Activated CD4-positive, alpha-beta T cell treated with anti-CD3 and anti-CD28 coated beads for 4 hours (primary cell): ENCODE data around the gene MRTO4.
"Not testable (repeated sequence)": the region's sequence is repeated elsewhere in the genome, so short reads cannot be mapped to it uniquely, and the experiment has no call there.

Source experiments
- DNase-seq, 2 donors: peaks; one replicate each; pipeline ENCODE4 v3.0.0-alpha.2; 2020

The MRTO4 gene

DNA sequence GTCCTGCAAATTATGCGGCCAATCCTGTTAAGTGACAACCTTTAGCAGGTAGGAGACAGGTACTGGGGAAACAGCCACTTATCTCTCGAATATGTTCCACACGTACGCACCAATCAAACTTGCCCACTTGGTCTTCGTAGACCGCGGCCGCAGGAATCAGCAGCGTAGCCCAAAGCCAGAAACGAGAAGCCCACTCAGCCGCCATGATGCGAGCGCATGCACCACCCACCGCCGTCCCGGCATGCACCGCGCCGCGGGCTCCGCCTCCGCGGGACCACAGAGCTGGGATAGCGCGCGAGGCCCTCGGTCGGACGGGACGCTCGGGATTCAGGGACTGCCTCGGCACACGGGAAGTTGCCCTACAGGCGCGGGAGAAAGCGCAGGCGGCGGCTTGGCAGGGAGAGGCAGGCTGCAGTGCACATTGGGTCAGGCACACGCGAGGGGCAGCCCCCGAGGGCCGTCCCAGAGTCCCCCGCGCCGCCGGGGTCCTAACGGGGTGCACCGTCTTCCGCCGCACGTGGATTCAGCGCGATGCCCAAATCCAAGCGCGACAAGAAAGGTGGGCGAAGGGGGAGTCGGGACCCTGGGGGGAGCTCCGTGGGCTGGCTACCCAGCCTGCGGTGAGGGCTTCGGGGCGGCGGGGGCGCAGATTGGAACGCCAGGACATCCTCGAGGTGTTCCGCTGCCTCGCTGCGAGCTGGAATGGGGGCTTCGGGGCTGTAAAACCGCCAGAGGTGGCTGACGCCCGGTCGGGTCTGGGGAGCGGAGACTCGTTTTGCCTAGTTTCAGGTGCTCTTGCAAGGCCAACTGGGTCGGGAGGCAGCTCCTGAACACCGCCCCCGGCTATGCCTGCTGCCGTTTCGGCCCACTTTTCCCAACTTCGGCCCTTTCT, at the start of gene MRTO4, which contains the start of gene EMC1:
Gene MRTO4 (plus strand): TSS at position 501 of the 892 bp plus-strand sequence. CDS start 31 bp downstream, at position 532.
Gene EMC1 (minus strand): TSS at position 220 of the 892 bp plus-strand sequence. CDS start 15 bp downstream, at position 205.
- DNase-seq = peak; percentile 87 to 88

DNA sequence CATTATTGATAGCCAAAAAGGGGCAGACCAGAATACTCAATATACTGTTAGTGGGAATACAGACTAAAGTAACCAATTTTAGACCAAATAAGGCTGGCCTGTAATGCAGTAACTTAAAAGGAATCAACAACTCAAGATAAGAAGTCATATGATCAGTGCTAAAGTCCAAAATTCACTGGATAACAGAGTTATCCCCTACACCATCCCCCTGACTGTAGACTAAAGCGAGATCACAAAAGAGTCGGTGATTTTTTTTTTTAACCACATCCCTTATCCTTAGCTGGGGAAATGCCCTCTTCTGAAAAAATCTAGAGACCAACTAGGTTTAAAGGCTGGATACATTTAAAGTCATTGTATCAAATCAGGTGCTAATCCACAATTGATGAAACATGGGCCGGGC, 49.2 kb upstream of the MRTO4 start:
- DNase-seq = no peak

GRCh38 chr1:19203440-19203839, 48.2 kb upstream of the MRTO4 start:
- DNase-seq = no peak

- no peak for DNase-seq
Observed at GRCh38 chr1:19204446-19205266, 46.9 kb upstream of the MRTO4 start.

GRCh38 chr1:19205403-19205802, 46.2 kb upstream of the MRTO4 start:
- DNase-seq = no peak

DNA sequence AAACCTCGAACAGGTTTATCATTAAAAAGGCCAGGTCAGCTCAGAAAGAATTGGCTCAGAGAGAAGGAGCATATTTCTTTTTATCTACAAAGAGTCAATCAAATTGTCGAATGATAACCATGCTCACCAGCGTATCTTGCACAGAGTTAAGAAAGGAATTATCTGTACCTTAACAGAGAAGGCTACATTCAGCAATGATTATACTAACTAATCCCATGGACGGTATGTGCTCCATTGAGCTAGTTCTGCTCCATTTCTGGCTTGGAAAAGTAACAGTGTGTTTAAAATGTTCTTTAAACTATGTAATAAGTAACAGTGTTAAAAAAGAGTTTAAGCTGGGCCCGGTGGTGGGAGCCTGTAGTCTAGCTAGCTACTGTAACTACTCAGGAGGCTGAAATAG, 45.8 kb upstream of the MRTO4 start:
- DNase-seq = no peak

DNA sequence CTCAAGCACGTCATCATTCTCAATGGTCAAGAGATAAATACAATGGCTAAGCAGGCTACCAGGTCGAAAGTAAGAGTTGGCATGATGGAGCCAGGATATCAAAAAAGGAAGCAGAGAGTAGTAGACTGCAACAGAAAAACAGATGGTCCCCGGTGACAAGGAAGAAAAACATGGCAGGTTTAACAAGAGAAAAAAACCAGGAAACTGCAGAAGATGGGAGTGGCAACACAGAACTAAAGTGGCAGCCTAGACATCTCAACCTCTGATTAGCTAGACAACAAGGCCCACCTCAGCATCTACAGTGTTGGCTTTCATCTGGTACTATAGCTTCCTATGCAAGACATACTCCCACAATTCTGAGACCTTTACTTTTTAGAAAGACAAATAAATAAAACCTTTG, 44.7 kb upstream of the MRTO4 start:
- no peak for DNase-seq

DNA sequence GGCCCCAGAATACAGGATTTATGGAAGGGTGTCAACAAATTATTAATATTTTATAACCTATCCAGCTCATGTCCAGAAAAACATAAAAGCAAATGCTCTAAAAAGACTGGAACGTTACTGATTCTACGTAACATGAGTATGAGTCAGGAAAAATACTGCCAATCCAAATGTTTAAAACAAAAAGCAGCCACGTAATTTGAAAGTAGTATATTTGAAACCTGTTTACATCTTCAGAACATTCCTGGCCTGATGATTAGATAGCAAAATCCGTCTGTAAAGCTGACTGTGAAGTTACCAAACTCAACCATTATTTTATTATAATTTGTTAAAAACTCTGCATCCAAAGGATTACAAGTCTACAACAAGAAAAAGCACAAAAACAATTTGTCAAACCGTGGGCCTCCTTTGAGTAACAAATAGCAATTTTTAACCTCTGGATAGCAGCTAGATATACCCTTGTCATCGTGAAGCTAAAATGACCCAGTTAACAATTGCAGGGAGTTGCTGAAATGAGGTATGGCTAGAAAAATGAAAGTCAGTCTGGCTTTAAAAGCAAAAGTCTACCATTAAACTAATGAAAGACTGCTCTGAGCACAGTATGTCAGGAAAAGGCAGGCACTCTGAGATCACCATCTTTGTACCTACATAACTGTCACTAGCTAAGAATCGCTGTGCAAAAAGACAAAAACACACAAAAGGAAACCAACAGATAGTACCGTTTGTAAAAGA, 42.7 kb upstream of the MRTO4 start:
- DNase-seq = no peak

- no peak for DNase-seq
Observed at GRCh38 chr1:19209439-19209989, 42.1 kb upstream of the MRTO4 start.

DNA sequence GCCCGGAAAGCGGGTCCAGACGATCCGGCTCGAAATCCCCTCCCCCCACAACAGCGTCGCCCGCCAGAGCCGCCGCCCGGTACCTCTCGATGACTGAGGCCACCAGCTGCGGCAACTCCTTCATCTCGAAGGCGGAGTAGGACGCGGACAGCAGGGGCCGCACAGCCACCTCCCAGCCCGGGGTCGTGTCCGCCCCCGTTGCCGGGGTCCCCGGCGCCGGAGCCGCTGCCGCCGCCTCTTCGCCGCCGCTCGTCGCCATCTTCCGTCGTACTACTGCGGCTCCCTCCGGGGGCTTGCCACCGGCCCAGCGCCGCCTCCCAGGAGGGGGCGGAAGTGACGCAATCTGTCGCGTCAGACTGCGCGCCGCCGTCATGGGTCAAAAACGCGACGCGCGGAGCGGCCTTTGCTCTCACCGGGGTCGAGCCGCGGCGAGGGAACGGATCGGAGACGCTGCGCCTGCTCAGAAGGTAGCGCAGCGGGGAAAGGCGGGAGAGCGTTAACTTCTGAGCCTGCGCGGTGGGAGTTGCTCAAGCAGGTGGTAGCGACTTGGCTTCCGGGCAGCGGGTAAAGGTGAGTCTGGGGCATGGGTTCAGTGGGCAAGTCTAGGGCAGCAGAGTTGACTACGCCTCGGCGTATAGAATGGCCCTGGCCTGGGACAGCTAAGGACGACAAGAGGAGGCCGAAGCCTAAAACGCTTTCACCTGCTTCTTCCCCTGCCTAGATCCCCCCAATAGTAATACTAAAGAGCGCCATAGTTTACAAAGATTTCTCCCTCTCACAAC, 41.4 kb upstream of the MRTO4 start, which contains the start of gene UBR4:
Gene UBR4 (minus strand): TSS at position 277 of the 782 bp plus-strand sequence. CDS start 18 bp downstream, at position 259.
- peak; percentile 96 to 97 for DNase-seq

- DNase-seq = no peak
Observed at GRCh38 chr1:19210772-19211549, 40.6 kb upstream of the MRTO4 start.

DNA sequence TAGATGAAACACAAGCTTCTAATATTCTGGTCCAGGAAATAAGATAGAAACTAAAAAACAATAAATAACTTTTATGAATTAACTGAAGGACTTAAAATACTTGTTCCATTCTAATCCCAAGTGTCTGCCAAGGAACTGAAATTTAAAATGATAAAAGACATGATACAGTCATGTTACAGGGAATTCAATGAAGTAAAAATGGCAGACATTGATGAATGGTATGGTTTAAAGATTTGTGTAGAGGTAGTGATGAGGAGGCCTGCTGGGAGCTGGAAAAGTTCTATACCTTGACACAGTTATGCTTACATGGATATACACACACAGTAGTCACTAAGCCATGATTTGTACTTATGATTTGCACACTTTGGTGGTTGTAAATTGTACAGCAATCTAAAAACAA, 39.4 kb upstream of the MRTO4 start:
- DNase-seq = no peak

DNA sequence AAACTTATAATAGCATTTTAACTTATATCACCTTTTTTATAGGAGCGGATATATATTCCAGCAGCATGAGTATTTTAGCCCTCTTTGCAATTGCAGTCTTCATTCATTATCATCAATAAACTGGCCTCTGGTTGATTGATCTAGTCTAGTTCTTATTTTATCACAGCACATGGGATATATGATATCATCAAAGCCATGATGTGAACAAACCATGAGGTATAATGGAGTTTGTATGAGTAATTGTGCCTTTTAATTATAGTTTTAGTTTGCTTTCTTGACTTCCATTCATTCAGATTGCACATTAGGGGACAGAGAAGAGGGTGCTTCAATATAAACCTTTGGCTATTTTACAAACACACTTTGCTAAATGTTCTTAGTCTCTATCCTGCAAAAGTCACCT, 38.0 kb upstream of the MRTO4 start:
- DNase-seq = no peak

DNA sequence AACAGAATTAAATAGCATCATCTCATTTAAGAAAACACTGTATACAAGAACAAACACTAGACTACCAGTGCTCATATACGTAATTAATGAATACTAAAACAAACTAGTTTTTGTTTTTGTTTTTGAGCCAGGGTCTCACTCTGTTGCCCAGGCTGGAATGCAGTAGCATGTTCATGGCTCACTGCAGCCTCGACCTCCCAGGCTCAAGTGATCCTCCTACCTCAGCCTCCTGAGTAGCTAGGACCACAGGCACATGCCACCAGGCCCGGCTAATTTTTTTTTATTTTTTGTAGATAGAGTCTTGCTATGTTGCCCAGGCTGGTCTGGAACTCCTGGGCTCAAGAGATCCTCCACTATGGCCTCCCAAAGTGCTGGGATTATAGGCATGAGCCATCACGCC, 35.0 kb upstream of the MRTO4 start:
- not testable (repeated sequence) for DNase-seq

DNA sequence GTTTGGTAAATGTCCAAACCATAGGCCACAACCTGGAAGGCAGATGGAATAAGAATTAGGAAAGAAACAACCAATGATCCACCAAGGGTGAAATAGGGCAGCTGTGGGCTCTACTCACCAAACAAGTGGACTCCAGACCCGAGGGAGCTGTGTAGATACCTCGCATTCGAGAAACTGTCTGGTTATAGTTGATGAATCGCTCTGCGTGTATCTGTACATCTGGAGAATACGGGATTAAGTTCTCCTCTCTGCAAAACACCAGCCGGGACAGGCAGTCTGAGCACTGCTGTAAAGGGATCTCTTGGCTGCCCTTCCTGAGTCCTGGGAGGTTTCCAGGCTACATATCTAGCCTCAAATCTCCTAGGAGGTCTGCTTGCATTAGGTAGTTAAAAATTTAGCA, 32.2 kb upstream of the MRTO4 start:
- no peak for DNase-seq

- DNase-seq = no peak
Observed at GRCh38 chr1:19220080-19220846, 31.3 kb upstream of the MRTO4 start.

- DNase-seq = no peak
Observed at GRCh38 chr1:19220991-19221390, 30.6 kb upstream of the MRTO4 start.

DNA sequence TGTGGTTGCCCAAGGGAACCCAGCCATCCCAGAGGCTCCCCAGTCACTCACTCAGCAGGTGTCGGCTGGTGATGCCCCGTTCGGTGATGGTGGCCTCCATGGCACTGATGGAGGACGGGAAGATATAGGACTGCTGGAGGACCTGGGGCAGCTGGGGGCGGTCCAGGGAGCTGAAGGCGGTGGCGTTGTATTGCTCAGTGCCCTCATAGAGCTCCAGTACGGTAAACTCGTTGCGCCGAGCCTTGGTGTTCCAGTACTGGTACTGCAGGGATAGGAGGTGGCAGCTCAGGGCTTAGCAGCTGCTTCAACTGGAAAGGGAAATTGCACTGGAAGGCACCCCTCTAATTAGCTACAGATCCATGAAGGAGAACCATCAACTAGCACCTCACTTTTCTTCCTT, 29.0 kb upstream of the MRTO4 start:
- no peak for DNase-seq

DNA sequence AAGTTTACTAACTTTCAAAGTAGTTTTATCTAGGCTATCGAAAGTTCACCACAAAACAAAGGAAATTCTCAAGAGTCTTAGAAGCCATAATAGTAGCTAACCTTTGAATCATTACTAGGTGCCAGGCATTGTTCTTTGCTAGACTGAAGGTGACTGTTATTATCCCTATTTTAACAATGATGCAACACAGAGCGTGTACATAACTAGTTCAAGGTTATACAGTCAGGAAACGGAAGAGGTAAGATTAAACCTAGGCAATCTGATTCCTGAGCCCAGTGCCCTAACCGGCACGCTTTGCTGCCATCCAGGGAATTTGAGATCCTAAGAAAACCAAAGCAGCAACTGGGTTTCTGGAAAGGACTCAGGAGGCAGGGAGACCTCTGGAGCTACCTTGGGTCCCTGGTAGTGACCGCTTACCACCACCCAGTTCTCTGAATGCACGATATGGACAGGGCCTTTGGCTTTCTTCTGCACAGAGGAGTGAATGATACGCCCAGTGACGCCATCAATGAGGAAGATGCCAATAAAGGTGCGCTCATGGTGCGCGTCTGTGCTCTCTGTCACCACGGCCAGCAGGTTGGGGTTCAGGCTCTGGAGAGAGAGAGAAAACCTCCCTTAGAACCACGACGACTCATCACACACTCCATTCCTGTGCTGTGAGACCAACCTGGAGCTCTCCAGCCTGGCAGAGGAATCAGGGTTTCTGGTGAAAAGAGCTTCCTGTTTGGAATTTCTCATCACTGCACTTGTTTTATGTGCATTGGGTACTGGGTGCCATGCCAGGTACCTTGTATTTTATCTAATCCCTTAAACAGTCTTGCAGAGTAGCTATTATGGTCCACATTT, 28.4 kb upstream of the MRTO4 start:
- no peak for DNase-seq
